Fibroblast of skin of right quadriceps (primary cell): ENCODE measurements around the gene NRXN3.
A peak's percentile ranks its signal among the peaks of the same experiment; 100 is the strongest.

Experiments used
- DNase-seq: peaks from one replicate; pipeline ENCODE4 v3.0.0-alpha.2; 2013

NRXN3 gene

DNA sequence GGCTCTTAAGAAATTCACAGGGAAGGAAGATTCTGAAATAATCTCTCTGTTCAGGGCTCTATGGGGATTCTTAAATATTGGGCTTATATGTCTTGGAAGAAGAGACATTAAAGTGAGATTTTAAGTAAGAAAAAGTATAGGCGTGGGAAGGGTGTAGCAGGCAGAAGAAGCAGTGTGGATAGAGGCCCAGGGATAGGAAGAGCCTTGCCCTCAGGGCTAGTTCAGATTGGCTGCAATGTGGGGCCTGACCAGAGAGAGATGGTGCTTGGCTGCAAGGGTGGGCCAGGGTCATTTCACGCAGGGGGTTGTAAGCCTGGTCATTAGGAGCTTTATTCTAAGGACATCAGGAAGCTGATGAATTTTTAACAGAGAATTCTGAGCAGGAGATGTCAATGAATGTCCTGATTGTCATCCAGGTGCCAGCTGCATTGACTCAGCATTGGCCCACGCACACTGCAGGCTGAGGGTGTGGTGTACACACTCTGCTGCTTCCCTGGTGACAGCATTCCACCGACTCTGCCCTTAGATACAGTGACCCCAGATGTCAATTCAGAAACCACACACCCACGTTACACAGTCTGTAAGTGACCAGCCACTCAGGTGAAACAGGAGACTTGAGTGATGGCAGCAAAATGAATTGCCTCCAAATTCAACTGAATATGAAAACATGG lies 582.5 kb downstream of the NRXN3 start:
- no peak for DNase-seq

DNA sequence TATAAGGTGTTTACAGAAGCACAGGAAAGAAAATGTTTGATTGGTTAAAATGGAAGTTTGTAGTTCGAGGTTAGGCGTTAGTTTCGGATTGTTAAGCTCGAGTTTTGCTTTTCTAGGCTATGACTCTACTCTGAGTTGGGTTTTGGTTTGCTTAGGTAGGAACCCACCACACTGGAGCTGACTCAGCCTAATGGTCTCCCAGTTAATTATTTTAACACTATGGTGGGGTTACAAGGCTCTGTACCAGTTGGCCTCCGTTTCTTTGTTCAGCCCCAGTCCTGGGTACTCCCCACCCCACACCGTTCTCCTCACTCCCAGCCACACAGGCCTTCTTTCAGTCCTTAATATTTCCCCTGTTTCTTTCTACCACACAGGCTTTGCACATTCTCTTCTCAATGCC lies 583.9 kb downstream of the NRXN3 start:
- no peak for DNase-seq

DNA sequence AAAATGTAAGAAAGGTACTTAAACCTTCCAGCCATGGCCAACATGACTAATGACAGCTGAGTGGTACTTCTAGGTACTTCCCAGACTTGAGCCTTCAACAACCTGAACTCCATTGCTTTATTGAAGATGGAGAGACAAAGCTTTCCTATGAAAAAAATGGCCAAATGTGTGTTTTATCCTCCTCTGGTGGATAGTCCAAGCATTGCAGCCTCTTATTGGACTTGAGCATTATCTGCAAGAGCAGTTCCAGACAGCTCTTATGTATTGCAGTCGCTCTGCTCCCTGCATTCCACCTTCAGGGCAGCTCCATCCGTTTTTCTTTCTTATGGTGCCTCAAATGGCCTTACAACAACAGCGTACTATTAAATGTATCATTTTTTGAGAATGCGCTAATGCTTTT lies 588.2 kb downstream of the NRXN3 start:
- peak; percentile 7 for DNase-seq

DNA sequence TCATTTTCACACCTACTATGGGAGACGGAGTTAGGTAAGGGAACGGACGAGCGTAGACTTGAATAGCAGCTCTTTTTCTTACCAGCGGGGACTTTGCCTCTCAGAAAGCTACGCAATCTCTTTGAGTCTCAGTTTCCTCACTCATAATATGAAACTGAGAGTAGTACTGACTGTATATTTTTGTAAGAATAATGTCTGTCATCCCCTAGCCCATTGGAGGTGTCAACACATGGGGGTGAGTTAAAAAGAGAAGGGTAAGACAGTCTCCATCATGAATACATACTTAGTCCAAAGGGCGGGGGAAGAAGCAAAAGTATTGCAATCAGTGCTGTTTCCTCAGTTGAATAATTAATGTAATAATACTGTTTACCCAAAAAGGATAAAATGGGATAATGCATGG lies 592.2 kb downstream of the NRXN3 start:
- no peak for DNase-seq

DNA sequence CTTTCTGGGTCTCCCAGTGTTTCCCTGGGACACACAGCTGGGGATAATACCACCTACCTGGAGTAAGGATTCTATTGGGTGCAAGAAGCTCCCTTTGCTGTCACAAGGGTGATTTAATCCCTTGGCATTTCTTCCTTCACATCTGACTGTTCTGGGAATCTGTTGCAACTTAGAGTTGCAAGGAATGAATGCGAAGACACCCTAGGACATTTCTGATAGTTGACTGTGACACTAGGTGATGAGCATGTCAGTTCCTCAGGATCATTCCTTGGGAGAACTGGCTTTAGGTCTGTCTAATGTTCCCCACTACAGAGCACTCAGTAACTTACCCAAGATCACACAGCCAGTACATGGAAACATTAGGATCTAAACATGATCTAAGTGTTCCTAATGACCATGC lies 593.6 kb downstream of the NRXN3 start:
- no peak for DNase-seq

DNA sequence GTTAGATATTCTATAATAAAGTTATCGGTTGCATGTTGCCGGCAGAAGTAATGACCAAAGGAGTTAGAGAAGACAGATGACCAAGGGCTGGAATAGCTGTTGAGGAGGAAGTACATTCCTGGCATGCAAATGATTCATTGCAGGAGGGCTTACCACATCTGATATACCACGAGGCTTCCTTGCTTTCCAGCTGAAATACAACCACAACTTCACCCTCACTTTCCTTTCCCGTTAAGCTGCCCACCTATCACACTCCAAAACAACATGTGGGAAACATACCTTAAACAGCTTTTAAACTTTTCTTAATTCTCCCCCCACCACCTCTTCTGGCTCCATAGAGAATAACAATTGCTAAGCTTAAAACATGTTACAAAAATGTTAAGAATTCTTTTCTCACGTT lies 594.1 kb downstream of the NRXN3 start:
- DNase-seq, result peak; percentile 1

DNA sequence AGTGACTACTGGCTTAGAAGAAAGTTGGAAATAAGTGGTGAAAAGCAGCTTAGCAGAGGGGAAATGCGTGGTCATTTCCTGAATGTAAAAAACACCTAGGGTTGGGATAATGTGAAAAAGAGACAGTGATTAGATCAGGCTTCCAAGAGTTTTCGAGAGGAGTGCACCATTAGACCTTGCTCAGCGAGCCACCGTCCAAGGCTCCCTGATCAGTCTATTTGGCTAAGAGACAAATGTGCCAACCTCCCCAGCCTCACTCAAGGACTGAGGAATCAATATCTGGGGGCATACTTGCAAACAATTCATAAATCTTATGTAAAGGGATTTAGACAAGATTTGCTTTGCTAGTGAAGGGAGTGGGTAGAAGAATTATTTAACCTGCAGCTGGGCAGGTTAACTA lies 594.5 kb downstream of the NRXN3 start:
- no peak for DNase-seq

DNA sequence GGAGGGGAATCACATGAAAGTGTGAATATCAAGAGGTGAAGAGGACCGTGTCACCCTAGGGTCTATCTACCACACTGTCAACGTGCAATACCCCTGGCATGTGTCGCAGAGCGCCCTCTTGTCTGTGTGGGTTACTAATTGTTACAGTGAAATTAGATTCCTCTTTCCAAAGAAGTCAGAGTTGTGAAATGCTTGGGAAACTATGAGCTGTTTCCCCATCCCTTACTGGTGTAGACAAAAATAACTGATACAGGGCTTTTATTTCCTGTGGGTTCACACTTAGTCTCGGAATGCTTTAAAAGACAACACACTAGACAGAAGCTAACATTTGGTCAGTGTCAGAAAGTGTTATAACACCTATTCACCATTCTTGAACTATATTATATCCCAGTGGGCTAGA lies 597.3 kb downstream of the NRXN3 start:
- no peak for DNase-seq

DNA sequence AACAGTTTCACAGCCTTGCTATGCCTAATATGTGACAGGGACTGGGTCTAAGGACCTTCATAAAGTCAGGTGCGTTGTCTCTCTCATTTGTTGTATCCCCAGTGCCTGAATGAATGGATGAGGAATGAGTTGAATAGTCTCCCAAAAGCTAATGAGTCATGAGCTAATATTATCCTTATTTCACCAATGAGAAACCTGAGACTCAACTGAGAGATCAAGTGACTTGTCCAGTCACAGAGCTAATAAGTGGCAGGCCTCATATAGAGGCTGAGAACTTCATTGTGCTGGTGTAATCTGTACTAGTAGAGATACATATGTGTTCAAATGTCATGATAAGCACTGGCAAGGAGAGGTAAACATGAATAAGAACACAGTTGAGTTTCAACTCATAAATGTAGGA lies 612.4 kb downstream of the NRXN3 start:
- no peak for DNase-seq

DNA sequence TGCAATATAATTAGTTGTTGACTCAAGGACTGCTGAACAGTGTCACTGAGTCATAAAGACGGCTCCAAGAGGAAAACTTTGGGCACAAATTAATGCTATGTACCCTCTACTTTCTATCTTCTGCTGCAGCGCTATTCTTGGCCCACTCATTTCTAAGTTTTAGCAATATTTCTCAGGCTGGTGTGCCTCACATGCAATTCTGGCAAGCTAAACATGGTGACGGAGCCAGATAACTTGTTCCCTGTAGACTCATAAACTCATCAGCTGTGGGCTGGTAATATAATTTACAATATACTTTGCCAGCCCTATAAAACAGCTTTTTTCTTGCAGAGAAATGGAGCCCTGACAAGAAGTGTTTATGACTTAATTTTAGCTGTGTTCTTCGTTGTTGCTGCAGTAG lies 615.1 kb downstream of the NRXN3 start:
- DNase-seq, result no peak

DNA sequence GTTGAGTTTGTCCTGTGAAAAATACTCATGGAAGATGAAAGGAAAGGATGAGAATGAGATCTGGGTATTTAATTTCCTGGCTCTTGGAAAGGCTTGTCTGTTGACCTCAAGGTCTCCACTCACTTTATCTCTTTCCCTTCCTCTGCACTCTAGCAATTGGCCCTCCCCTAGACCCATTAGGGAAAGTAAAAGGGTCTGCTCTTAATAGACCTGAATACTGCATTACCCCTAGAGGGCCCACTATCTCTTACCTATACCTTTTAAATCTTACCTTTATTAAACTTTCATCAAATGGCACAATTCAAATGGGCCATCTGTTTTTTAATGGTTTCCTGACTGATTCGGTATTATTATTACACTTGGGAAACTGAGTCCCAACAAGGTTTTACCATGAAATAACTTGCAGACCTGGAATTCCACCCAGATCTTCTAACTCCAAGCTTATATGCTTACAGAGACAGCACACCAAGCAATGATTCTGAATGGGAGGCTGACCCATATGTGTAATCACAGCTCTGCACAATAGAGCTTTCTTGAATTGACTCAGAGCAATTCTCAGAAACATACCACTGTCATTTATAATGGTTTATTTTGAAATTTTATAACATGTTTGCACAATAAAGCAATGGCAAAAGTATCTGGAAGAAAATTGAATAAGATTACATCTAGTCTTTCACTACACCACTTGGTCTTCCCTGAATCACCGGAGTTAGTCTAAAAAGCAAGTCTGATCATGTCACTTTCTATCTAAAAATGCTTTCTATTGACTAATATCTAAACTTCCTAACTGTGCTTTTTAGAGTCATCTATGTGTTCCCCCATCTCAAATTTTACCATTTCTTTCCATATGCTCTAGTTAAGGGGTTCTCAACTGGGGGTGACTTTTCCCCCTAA lies 618.5 kb downstream of the NRXN3 start:
- no peak for DNase-seq

DNA sequence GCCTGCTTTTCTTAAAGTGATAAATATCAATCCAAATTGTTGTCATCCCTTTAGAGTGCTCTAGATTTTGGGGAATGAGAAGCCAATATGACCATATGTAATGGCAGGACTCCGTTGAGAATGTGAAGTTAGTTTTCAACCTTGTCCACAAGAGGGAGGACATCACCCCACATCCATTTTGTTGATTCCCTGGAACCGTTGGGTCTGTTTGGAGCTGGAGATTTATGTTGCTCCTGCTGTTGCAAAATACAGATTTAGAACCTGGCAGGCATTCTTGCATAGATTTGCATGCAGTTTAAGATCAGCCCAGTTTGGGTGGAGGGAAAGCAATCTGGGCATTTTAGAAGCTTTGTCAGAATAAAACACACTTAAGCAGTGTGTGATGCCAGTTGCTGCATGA lies 620.1 kb downstream of the NRXN3 start:
- no peak for DNase-seq

DNA sequence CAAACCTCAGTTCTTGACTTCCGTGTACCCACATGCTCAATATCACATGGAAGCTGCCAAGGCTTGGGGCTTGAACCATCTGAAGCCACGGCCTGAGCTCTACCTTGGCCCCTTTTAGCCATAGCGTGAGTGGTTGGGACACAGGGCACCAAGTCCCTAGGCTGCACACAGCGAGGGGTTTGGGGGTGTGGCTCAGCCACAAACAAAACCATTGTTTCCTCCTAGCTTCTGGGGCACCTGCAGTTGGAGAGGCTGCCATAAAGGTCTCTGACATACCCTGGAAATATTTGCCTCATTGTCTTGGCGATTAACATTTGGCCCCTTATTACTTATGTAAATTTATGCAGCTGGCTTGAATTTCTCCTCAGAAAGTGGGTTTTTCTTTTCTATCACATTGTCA lies 628.6 kb downstream of the NRXN3 start:
- no peak for DNase-seq

DNA sequence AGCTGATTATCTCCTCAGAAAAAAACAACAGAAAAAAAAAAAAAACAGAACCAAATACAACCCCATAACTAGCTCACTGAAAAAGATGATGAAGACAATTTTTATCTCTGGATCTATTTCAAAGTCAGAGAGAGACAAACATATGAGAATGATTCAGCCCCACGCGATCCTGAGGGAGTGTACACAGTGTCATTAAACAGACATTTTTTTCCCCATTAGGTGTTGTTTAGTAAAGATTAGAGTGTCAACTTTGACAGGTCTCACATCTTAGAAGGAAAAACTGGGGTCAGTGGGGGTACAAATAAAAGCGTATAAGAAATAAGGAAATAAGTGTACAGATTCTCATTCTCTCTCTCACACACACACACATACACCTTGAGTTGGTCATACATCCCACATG lies 635.4 kb downstream of the NRXN3 start:
- no peak for DNase-seq

DNA sequence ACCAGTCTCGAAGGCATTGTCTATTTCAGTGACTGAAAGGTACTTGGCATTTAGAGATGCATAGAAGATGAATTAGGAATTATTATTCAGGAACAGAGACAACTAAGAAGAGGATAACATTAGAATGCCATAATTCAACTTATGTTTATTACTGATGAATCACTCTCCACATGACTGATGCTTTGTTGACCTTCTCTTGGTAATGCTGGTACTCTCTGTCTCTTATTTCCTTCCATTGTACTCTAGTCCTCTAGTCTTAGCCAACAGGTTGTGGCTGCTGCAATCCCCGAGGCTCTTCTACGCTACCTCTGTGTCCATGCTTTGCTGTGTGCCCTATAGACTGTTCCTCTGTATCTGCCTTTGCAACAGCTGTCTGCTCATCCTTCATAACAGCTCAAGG lies 652.9 kb downstream of the NRXN3 start:
- DNase-seq, result no peak

DNA sequence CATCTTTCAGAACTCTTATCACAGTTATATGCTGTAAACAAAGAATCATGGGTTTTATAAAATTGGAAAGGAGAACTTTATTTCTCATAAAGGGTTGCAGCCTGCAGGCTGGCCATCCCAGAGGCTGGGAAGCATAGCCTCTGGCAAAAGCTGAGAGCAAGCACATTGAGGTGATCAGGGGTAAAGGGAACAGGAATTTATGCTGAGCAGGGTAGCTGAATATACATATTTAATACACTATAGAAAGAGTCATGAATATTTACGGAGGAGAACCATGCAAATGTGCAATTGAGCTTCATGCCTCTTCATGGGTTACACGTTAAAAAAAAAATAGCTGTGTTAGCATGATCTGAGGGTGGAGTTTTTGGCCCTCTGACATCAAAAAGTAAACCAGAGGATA lies 653.3 kb downstream of the NRXN3 start:
- DNase-seq, result no peak

DNA sequence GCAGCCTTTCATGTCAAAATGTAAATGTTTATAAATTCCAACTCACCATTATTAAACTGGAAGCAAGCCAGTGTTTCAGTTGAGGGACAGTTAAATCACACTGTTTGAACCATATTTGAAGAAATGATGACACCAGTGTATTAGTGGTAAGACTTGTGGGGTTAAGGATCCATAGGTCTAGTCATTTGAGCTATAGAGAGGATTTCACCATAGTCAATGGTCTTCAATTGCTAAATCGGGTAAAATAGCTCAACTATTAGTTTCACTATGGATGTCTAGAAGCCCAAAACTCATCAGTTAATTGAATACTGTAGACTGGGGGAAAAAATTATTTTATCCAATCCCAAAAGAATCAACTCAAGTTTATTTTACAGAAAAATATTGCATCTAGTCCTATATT lies 659.1 kb downstream of the NRXN3 start:
- DNase-seq, result no peak

DNA sequence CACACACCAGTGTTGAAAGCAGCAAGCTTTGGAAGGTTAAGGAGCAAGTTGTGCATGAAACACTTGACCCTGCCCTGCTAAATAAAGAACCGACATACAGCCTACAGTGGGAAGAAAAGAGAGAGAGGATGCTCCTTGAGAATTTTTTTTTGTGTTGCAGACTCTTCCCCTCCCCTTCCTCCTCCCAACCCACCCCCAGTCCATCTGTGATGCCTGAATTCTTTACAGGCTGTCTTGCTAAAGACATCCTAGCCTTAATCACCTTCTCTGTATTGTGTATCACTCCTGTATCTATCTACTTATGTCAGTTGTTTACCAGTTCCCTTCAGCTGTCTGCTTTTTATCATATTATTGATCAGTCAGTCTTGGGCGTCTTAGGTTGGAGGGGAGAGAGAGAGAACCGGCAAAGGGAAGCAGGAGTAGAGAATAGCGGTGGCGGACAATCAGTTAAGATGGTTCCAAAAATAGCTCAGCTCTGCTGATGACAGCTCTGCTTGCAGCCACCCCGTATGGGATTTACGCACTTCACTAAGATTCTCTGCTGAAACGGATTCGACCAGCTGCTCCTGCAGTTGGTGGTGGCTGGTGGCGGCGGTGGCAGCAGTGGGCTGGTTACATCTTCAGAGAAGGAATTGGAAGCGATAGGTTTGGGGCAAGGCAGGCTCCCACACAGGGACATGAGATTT lies 664.7 kb downstream of the NRXN3 start:
- DNase-seq, result no peak

DNA sequence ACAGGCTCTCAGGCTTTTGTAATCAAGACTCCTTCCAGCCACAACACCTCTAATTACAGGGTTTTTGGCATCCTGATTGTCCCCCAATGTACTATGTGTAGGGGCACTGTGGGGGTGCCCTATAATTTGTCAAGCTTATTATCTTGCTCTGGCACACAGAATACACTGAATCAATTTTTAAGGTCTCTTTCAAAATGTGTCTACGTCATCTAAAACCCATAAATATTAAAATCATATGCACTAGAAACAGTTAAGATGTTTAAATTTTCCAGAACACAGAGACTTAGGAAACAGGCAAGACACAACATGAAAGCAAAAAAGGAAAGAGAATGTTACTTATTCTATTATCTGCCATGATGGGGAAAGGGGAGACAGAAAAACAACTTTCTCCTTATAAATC lies 665.7 kb downstream of the NRXN3 start:
- no peak for DNase-seq

DNA sequence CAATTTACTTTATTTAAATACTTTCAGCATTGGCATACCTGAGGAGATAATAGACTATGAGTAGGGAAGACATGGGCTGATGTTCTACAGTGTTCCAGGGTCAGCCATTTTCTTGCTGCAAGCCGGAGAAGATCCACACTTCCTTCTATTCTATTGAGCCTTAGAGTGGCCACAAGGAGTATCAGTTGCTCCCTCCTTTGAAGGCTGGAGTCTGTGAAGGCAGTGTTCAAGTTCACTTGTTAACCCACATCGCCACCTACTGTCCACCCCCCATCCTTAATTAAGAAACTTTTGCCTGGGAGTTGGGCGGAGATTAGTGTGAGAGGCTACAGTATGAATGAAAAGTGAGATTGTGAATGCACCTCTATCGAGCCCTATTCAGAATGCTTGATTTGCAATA lies 666.6 kb downstream of the NRXN3 start:
- peak; percentile 31 for DNase-seq

DNA sequence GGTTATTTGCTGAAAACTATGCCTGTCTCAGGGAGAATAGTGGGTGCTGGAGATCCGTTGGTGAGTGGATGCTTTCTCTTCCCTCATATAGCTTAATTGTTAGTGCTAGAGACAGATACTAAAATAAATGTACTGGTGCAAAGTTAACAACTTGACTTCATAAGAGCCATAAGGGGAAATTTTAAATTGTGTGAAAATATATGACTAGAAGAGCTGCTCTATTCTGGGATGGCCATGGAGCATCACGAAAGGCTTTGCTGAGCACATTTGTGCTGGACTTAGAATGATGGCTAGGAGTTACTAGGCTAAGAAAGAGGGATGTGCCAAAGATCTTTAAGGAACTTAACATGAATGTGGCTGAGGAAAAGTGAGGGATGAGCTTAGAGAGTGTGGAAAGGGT lies 668.8 kb downstream of the NRXN3 start:
- DNase-seq, result no peak

DNA sequence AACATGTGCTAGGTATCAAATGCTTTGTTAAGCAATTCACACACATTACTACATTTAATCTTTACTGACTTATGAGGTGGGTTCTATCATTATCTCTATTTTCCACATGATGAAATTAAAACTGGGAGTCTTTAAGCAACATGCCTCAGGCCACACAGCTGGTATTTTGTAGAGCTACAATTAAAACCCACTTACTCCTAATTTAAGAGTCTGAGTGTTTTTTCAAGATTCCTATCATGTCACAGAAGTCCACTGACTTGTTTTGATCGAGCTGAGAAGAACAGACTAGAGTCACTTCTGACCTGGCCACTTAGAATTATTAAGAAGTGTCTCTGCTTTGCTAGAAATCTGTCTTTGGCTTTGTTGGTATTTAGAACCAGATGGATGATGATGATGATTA lies 670.7 kb downstream of the NRXN3 start:
- no peak for DNase-seq

DNA sequence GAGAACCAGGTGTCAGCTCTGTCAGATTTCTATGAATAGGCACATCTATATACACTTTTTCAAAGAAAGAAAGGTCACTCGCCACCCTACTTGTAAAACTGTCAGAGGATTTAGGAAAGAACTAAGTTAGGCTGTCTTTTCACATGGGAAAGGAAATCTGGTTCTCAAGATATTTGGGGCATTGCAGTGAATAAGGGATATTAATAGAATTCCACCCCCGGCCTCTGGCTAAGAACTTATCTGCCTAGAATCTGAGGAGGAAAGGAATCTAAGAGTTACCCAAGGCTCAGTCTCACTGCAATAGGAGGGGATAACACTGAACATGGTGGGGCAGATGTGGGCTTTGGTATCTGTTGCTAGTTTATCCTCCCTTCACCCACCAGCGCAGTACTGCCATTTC lies 677.6 kb downstream of the NRXN3 start:
- no peak for DNase-seq

DNA sequence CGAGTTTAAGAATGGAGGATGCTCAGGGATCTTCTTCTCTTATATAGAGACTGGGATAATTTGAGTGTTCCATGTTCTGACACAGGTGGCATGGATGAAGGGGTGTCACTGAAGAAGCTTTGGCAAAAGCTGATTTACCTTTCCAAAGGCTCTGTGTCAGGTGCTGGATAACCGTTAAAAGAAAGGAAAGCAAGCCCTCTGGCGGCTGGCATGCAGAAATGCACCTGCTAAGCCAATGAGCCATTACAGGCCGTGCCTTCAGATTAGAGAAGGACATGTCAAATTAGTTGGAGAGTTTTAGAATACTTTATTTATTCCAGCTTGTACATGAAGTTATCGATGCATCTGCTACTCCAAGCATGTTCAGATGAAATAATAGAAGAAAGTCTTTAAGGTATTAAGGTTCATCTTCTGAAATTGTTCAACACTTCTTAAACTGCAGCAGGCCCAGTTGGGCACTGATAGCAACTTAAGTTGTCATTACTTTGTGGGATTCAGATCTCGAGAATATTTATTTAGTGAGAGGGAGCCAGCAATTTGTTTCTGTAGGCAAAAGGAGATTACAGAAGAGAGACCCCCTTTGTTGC lies 678.2 kb downstream of the NRXN3 start:
- peak; percentile 24 for DNase-seq
